ENCODE results near the gene LENG8. TPM values are rescaled to one million over a fixed set of nuclear protein-coding genes. Genes with fewer than 3 reads are reported as not detected.
"Not testable (repeated sequence)": the region's sequence is repeated elsewhere in the genome, so short reads cannot be mapped to it uniquely, and the experiment has no call there.

The LENG8 gene
- total RNA-seq, 1 donor from 2014 or later = 13.5 TPM

DNA sequence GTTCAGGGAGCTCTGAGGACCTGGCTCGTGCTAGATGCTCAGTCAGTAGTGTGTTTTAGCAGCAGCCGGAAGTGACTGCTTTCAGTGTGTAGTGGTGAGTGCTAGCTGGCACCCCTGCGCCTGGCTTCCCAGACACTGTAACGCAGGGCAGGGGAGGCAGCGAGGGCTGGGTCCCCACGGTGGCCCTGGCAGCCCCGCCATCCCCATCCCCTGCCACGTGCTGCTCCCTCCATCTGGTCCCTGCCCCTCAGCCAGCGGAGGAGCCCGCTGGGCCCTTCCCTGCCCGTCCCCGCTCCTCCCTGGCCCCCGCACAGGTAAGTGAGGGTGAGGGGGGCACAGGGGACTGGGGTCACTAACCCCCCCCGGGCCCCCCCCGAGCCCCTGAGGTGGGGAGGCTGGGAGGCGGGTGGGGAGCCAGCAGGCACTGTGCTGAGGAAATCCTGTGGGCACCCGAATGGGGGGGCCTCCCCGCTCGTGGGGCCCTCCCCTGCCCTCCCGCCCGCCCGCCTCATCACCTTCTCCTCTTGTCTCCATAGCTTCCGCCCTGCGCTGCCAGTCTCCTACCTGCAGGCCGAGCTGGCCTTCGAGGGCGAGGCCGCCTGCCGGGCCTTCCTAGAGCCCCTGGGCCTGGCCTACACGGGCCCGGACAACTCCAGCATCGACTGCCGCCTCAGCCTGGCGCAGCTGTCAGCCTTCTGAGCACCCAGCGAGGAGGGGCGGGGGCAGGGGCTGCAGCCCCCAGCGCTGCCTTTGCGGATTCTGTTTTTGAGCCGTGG lies 11.4 kb downstream of the LENG8 start:
- DNase-seq (ENCODE audit: low read depth in 2 of 2) = no peak

DNA sequence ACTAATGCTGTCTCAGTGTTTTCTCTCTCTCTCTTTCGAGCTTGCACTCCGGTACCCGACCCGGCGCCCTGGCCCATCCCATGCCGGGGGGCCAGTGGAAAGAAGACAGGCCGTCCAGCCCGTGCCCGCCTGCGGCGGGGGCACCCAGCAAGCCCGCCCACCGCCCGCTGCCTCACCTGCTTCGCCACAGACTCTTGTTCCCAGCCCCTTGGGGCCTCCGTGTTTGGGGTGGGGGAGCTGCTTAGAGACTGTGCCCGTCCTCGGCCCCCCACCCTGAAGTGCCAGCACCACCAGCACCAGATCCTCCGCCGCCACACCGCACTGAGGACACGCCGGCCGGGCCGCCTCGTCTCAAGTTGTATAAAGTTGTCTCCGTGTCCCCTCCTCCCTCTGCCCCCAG lies 12.2 kb downstream of the LENG8 start:
- DNase-seq (ENCODE audit: low read depth in 2 of 2) = no peak

DNA sequence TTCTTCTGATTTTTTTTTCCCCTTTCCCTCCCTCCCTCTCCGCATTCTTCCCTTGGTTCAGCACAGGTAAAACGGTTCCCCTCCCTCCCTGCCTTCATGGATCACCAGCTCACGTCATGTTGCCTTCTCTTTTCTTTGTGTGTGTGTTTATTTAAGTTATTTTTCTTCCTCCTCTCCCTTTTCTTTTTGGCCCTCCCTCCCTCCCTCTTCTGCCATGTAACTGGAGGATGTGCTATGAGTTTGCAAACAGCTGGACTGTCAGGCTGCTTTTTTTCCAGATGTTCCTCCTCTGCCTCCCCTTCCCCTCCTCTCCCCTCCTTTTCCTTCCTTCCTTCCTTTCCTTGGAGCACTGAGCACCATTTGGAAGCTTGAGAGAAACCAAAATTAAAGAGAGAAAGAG lies 12.6 kb downstream of the LENG8 start:
- DNase-seq (ENCODE audit: low read depth in 2 of 2) = no peak

DNA sequence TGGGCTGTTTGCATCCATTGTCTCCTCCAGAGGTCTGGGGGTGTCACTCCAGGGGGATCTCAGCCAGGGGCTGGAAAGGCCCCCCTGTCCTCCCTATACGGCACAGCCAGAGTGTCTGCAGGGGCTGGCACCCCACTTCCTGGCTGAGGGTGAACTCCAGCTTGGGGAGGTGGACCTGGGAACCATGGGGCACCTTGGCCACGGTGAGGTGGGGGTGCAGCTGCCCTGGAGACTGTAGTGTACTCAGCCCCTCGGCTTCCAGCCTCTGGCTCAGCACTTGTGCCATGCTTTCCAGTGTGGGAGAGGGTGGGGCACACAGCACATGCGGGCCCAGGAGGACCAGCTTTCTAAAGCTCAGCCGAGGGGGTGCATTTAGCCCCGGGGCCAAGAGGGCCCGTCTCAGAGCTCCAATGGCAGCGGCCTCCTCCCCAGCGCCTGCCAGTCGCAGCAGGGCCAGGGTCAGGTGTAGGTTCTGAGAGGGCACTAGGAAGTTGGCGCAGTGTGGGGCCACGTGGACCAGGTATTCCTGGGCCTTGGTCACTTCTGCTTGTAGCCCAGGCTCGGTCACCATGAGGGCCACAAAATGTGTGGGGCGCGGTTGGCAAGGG lies 13.2 kb downstream of the LENG8 start:
- DNase-seq (ENCODE audit: low read depth in 2 of 2) = no peak

- DNase-seq (ENCODE audit: low read depth in 2 of 2) = peak in 1 of 2 donors; percentile 76
These were observed 13.9 kb downstream of the LENG8 start for GRCh38 chr19:54462655-54463530.

- peak; percentile 94 to 99 for DNase-seq (ENCODE audit: low read depth in 2 of 2)
These were observed 14.6 kb downstream of the LENG8 start, which contains the start of gene LENG9 for GRCh38 chr19:54463531-54464043. Gene LENG9, minus strand, starts transcription at chr19:54463778. Its CDS starts 252 bp downstream, at chr19:54463526.

DNA sequence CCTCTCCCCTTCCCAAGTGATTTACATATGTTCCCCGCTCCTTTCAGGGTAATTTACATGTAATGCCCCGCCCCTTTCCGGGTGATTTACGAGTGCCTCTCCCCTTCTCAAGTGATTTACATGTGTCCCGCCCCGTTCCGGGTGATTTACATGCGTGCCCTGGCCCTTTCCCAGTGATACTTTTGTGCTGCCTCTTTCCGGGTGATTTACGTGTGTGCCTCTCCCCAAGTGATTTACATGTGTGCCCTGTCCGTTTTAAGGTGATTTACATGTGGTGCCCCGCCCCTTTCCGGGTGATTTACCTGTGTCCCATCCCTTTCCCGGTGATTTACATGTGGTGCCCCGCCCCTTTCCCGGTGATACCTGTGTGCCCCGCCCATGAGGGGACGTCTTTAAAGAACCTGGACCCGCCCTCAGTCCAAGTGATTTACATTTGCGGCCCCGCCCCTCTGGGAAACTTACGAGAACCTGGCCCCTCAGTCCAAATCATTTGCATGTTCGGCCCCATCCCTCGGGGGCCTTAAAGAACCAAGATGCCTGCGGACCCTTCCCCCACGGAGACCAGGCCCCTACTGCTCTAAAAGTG lies 15.1 kb downstream of the LENG8 start:
- DNase-seq (ENCODE audit: low read depth in 2 of 2) = peak in 1 of 2 donors; percentile 66

GRCh38 chr19:54464630-54465425 lies 15.8 kb downstream of the LENG8 start:
- peak in 1 of 2 donors; percentile 78 for DNase-seq (ENCODE audit: low read depth in 2 of 2)

DNA sequence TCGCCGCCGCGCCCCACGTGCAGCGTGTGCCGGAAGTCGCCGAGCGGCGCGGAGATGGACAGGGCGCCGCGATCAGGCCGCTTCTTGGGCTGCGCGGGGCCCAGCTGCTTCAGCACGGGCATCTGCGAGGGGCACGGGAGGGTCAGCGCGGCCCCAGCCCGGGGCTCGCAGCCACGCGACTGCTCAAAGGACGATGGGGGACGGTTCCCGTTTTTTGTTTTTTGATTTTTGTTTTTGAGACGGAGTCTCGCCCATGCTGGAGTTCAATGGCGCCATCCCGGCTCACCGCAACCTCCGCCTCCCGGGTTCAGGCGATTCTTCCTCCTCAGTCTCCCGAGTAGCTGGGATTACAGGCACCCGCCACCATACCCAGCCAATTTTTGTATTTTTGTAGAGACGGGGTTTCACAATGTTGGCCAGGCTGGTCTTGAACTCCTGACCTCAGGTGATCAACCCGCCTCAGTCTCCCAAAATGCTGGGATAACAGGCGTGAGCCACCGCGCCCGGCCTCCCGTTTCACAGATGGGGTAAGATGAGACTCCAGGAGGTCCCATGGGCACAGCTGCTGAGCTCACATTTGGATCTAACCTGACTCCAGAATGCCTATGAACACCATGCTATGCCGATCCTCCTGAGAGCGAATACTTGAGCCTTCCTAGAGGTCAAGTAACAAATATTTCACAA lies 16.6 kb downstream of the LENG8 start:
- no peak for DNase-seq (ENCODE audit: low read depth in 2 of 2)

- DNase-seq (ENCODE audit: low read depth in 2 of 2) = not testable (repeated sequence)
These were observed 17.1 kb downstream of the LENG8 start for GRCh38 chr19:54466110-54466480.

DNA sequence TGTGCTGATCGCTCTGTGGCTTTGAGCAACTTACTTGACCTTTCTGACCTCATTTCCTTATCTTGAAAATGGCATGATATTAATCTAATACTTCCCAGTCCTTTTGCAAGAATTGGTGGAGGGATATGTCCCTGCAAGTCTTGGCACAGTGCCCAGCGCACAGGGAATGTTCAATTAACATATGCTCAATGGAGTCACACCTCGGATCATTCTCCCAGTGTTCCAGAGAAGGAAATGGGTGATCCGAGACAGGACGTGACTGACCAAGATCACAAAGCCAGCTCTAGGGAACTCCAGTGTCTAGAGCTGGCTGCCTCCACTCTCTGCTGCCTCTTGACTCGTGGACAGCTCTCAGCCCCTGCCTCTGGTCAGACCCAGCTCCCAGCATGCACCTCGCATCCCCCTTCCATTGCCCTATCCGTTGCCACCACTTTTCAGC lies 20.5 kb downstream of the LENG8 start:
- peak in 1 of 2 donors; percentile 79 for DNase-seq (ENCODE audit: low read depth in 2 of 2)

- DNase-seq (ENCODE audit: low read depth in 2 of 2) = no peak
These were observed 21.4 kb downstream of the LENG8 start for GRCh38 chr19:54470276-54470887.

- peak; percentile 75 to 79 for DNase-seq (ENCODE audit: low read depth in 2 of 2)
These were observed 22.2 kb downstream of the LENG8 start for GRCh38 chr19:54470991-54471782.

DNA sequence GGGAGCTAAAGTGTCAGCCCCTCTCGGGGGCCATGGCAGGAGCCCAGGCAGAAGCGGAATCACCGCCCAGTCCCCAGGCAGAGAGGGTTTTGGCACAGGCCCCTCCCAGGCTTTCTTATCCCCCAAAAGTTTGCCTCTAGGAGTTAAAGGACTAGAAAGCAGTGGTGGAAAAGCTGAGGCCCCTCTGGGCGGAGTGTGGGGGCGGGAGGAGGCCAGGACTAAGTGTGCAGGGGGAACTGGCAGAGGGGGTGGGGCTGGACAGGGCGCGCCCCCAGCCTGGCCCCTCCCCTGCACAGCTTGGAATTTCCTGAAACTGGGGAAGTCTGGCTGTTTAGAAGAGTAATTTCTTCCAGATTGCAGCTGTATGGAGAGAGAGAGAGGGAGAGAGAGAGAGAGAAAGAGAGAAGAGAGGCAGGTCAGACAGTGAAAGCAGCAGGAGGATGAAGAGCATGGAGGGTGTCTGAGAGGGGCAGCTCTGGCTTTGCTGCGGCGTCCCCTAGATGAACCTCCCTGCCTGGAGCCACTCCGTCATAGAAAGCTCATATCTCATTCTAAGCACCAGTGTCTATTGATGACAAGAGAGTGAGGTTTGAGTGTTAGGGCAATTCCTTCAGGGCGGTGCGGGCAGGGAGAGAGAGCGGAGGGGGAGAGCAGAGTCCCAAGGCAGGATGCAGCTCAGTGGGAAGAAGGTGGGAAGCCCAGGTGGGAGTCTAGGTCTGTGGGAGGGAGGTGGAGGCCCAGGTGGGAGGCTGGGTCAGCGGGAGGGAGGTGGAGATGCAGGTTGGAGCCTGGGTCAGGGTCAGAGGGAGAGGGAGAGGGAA lies 24.3 kb downstream of the LENG8 start, which contains the start of gene CDC42EP5:
Gene CDC42EP5, minus strand, starts transcription at position 226 of the 821 bp plus-strand sequence. CDS start 7,749 bp downstream, outside the sequence.
- peak in 1 of 2 donors; percentile 83 for DNase-seq (ENCODE audit: low read depth in 2 of 2)

DNA sequence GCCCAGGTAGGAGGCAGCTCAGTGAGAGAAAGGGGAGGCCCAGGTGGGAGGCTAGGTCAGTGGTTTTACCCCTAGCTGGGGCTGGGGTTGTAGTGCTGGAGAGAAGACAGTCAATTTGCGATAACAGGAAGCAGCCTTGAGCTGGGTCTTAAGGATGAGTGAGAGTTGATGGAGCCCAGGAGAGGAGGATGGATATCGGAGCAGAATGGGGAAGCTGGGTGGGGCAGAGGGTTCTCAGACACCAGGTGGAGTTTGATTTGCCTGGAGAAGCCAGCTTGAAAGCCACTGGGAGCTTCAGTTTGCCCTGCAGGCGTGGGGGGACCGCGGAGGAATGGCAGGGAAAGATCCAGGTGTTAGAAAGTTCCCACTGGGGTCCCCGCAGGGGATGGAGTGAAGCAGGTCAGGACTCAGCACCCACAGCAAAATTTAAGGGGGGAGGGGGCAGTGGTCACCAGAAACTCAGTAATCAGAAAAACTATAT lies 24.9 kb downstream of the LENG8 start:
- DNase-seq (ENCODE audit: low read depth in 2 of 2) = no peak

- no peak for DNase-seq (ENCODE audit: low read depth in 2 of 2)
These were observed 26.7 kb downstream of the LENG8 start for GRCh38 chr19:54475706-54476105.

DNA sequence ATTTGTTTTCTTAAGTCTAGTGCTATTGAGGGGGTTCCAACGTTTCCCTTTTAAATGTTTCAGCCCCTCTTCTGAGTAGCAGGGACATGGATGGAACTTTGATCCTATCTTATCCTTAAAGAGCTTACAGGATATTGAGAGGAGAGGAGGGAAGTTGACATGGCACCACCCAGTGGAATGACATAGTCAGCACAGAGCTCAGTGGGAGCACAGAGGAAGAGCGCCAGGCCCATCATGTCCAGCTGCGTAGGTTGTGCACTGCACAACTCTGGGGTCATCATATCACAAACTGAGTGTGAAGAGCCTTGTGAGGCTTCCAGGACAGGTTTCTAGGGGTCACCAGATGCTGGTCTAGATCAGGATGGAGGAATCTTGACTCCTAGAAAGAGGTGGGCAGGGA lies 28.7 kb downstream of the LENG8 start:
- no peak for DNase-seq (ENCODE audit: low read depth in 2 of 2)
